ENCODE results near the gene COL6A2.

- no peak for TF ChIP-seq CTCF (IDR thresholded peaks at IDR 0.05)
- TF ChIP-seq EP300 (IDR thresholded peaks at IDR 0.05): no peak
- no peak for TF ChIP-seq POLR2A (IDR thresholded peaks at IDR 0.05)
- TF ChIP-seq POLR2AphosphoS5 (IDR thresholded peaks at IDR 0.05): no peak
Measured at GRCh38 chr21:46058431-46059145, 39.3 kb upstream of the COL6A2 start.

Measured in suprapubic skin (tissue), 4 donors.